Testis (tissue), 2 donors: ENCODE measurements around the gene PDIA4.

Experiments
- POLR2A ChIP-seq: fragments of 450-650 bp; IDR thresholded peaks from one replicate; pipeline ENCODE4 v1.6.1; 2017; ENCODE audit warnings: antibody characterized with exemption, mild to moderate bottlenecking, moderate library complexity
- TF ChIP-seq, protein P1 (sequence below), 3 experiments: fragments of 450-650 bp in 2 of 3; fragments of 200-600 bp in 1 of 3; sonication (generic) in 1 of 3; IDR thresholded peaks; one replicate each; pipeline ENCODE4 v1.5.1; 2016 to 2019; ENCODE audit warnings: antibody characterized with exemption in 3 of 3, mild to moderate bottlenecking in 2 of 3, moderate library complexity in 1 of 3

DNA sequence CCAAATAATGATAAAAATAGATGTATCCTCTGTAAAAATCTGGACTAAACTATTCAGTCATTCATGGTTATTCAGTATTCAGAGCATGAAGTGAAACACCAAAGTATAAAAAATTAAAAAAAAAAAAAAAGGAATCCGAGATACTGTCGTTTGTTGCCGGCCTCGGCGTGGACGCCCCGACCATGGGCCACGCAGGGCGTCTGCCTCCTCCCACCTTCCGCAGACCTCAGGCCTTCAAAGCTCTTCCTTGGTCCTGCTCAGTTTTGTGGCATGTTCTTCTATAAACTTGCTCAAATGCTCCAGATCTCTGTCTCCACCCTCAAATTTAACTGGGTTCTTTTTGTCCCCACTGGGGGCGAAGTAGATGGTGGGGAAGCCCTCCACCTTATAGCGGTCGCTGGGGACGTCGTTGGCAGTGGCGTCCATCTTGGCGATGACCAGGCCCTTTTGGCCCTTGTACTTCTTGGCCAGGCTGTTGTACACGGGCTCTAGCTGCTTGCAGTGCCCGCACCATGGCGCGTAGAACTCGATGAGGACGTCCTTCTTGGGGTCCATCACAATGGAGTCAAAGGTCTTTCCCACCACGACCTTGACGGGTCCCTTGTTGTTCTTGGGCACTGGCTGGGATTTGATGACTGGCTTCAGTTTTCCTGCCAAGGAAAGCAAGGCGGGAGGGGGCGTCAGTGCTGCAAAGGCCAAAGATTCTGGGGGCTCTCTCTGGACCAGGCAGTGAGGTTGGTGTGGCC is 24.6 kb downstream of the PDIA4 start:
- TF ChIP-seq, protein P1, sequence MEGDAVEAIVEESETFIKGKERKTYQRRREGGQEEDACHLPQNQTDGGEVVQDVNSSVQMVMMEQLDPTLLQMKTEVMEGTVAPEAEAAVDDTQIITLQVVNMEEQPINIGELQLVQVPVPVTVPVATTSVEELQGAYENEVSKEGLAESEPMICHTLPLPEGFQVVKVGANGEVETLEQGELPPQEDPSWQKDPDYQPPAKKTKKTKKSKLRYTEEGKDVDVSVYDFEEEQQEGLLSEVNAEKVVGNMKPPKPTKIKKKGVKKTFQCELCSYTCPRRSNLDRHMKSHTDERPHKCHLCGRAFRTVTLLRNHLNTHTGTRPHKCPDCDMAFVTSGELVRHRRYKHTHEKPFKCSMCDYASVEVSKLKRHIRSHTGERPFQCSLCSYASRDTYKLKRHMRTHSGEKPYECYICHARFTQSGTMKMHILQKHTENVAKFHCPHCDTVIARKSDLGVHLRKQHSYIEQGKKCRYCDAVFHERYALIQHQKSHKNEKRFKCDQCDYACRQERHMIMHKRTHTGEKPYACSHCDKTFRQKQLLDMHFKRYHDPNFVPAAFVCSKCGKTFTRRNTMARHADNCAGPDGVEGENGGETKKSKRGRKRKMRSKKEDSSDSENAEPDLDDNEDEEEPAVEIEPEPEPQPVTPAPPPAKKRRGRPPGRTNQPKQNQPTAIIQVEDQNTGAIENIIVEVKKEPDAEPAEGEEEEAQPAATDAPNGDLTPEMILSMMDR (IDR thresholded peaks at IDR 0.05) = no peak
- TF ChIP-seq POLR2A = no peak
